Measurements from ENCODE around the gene CPED1.
A peak's percentile ranks its signal among the peaks of the same experiment; 100 is the strongest.

Gene CPED1

GRCh38 chr7:120947980-120948379, 40.5 kb upstream of the CPED1 start:
- no peak overlapping the region for H3K27ac ChIP-seq (ENCODE audit: insufficient read depth in 1 of 2, low read depth in 1 of 2, low read length in 2 of 2, poor library complexity in 1 of 2, severe bottlenecking in 2 of 2)
- no peaks in the 10 kb centered on the region for H3K27me3 ChIP-seq (replicated peaks in 2 of 5; ENCODE audit: control insufficient read depth in 4 of 5, insufficient read depth in 5 of 5, low read length in 4 of 5)
- no peak overlapping the region for H3K4me3 ChIP-seq (ENCODE audit: control insufficient read depth in 1 of 7, extremely low read depth in 1 of 7, insufficient read depth in 4 of 7, low read depth in 2 of 7, low read length in 6 of 7)
- ChIA-PET CTCF (interaction anchor here (0.7 to 1.3 kb wide), 4 partner anchors 29 to 153 kb away, joined by 3 to 5 read pairs (median 3); no protein-coding TSS in a partner anchor), POLR2A (no interaction called here)
- H3K4me1 ChIP-seq (ENCODE audit: control extremely low read depth in 1 of 4, control insufficient read depth in 4 of 4, insufficient read depth in 4 of 4, low read length in 3 of 4): peaks cover 3 to 21% (median 12%) of the 10 kb centered on the region in 4 experiments
- peaks cover 0 to 4% (median 0%) of the 10 kb centered on the region in 4 experiments for H3K36me3 ChIP-seq (ENCODE audit: control insufficient read depth in 4 of 4, insufficient read depth in 4 of 4, low read length in 3 of 4)
- no peak for DNase-seq
- H3K9me3 ChIP-seq (ENCODE audit: control extremely low read depth in 1 of 5, control insufficient read depth in 4 of 5, insufficient read depth in 2 of 5, low read depth in 1 of 5, low read length in 4 of 5): no peaks in the 10 kb centered on the region

- Histone ChIP-seq H3K4me1 (ENCODE audit: control extremely low read depth in 1 of 4, control insufficient read depth in 4 of 4, insufficient read depth in 4 of 4, low read length in 3 of 4) (peaks cover 3 to 21% (median 12%) of the 10 kb centered on the region in 4 experiments), H3K36me3 (ENCODE audit: control insufficient read depth in 4 of 4, insufficient read depth in 4 of 4, low read length in 3 of 4) (peaks cover 3 to 12% (median 7%) of the 10 kb centered on the region in 4 experiments), H3K27ac (ENCODE audit: insufficient read depth in 1 of 2, low read depth in 1 of 2, low read length in 2 of 2, poor library complexity in 1 of 2, severe bottlenecking in 2 of 2) (peak overlapping the region; percentile 98 to 99), H3K4me3 (ENCODE audit: control insufficient read depth in 1 of 7, extremely low read depth in 1 of 7, insufficient read depth in 4 of 7, low read depth in 2 of 7, low read length in 6 of 7) (peak overlapping the region in 6 of 7 experiments; percentile 84 to 99 (median 95)), H3K9me3 (ENCODE audit: control extremely low read depth in 1 of 5, control insufficient read depth in 4 of 5, insufficient read depth in 2 of 5, low read depth in 1 of 5, low read length in 4 of 5) (no peaks in the 10 kb centered on the region), H3K27me3 (replicated peaks in 2 of 5; ENCODE audit: control insufficient read depth in 4 of 5, insufficient read depth in 5 of 5, low read length in 4 of 5) (no peaks in the 10 kb centered on the region)
- ChIA-PET POLR2A (no interaction called here), CTCF (no interaction called here)
- DNase-seq: peak in 2 of 3 donors; percentile 44 to 56
- WGBS (ENCODE audit: insufficient coverage): 17% methylated on average over 2 of the region's 8 CpGs
Measured at GRCh38 chr7:120949393-120949911, 39.1 kb upstream of the CPED1 start.

- Histone ChIP-seq H3K27me3 (replicated peaks in 2 of 5; ENCODE audit: control insufficient read depth in 4 of 5, insufficient read depth in 5 of 5, low read length in 4 of 5) (no peaks in the 10 kb centered on the region), H3K4me1 (ENCODE audit: control extremely low read depth in 1 of 4, control insufficient read depth in 4 of 4, insufficient read depth in 4 of 4, low read length in 3 of 4) (peaks cover 3 to 21% (median 12%) of the 10 kb centered on the region in 4 experiments), H3K9me3 (ENCODE audit: control extremely low read depth in 1 of 5, control insufficient read depth in 4 of 5, insufficient read depth in 2 of 5, low read depth in 1 of 5, low read length in 4 of 5) (no peaks in the 10 kb centered on the region), H3K27ac (ENCODE audit: insufficient read depth in 1 of 2, low read depth in 1 of 2, low read length in 2 of 2, poor library complexity in 1 of 2, severe bottlenecking in 2 of 2) (peak overlapping the region; percentile 98 to 99), H3K4me3 (ENCODE audit: control insufficient read depth in 1 of 7, extremely low read depth in 1 of 7, insufficient read depth in 4 of 7, low read depth in 2 of 7, low read length in 6 of 7) (peak overlapping the region in 6 of 7 experiments; percentile 84 to 99 (median 95)), H3K36me3 (ENCODE audit: control insufficient read depth in 4 of 4, insufficient read depth in 4 of 4, low read length in 3 of 4) (peaks cover 3 to 17% (median 10%) of the 10 kb centered on the region in 4 experiments)
- ChIA-PET CTCF (interaction anchor here (1.1 to 2.0 kb wide), 4 partner anchors 9 to 159 kb away, joined by 3 to 8 read pairs (median 5); no protein-coding TSS in a partner anchor), POLR2A (interaction anchor here (0.6 to 1.0 kb wide), 10 partner anchors 8 to 597 kb away, joined by 3 to 5 read pairs (median 4); no protein-coding TSS in a partner anchor)
- peak in 2 of 3 donors; percentile 23 to 39 for DNase-seq
- 0% methylated on average over 3 of the region's 10 CpGs for WGBS (ENCODE audit: insufficient coverage)
Measured at GRCh38 chr7:120949998-120950538, 38.4 kb upstream of the CPED1 start.

GRCh38 chr7:120950539-120951308, 37.8 kb upstream of the CPED1 start, which contains the start of gene ING3:
Gene ING3 (plus strand): TSS chr7:120950777. CDS start chr7:120950897, 120 bp downstream.
- ChIA-PET POLR2A (interaction anchor here (0.6 to 1.0 kb wide), 11 partner anchors 8 to 597 kb away, joined by 3 to 5 read pairs (median 4); no protein-coding TSS in a partner anchor), CTCF (interaction anchor here (1.1 to 2.0 kb wide), 4 partner anchors 8 to 158 kb away, joined by 3 to 8 read pairs (median 5); no protein-coding TSS in a partner anchor)
- peaks cover 4 to 23% (median 15%) of the 10 kb centered on the region in 4 experiments for H3K36me3 ChIP-seq (ENCODE audit: control insufficient read depth in 4 of 4, insufficient read depth in 4 of 4, low read length in 3 of 4)
- 0% methylated on average over 60 of the region's 71 CpGs for WGBS (ENCODE audit: insufficient coverage)
- H3K27me3 ChIP-seq (replicated peaks in 2 of 5; ENCODE audit: control insufficient read depth in 4 of 5, insufficient read depth in 5 of 5, low read length in 4 of 5): no peaks in the 10 kb centered on the region
- H3K4me1 ChIP-seq (ENCODE audit: control extremely low read depth in 1 of 4, control insufficient read depth in 4 of 4, insufficient read depth in 4 of 4, low read length in 3 of 4): peaks cover 3 to 21% (median 12%) of the 10 kb centered on the region in 4 experiments
- peak; percentile 98 to 99 (median 99) for DNase-seq
- H3K4me3 ChIP-seq (ENCODE audit: control insufficient read depth in 1 of 7, extremely low read depth in 1 of 7, insufficient read depth in 4 of 7, low read depth in 2 of 7, low read length in 6 of 7): peak within 1 kb of the TSS; percentile 62 to 99 (median 92)
- H3K9me3 ChIP-seq (ENCODE audit: control extremely low read depth in 1 of 5, control insufficient read depth in 4 of 5, insufficient read depth in 2 of 5, low read depth in 1 of 5, low read length in 4 of 5): no peaks in the 10 kb centered on the region
- H3K27ac ChIP-seq (ENCODE audit: insufficient read depth in 1 of 2, low read depth in 1 of 2, low read length in 2 of 2, poor library complexity in 1 of 2, severe bottlenecking in 2 of 2): peak within 1 kb of the TSS; percentile 98 to 99

- POLR2A ChIA-PET: interaction anchor here (0.6 to 0.9 kb wide), 2 partner anchors 38 to 105 kb away, joined by 3 to 5 read pairs; no protein-coding TSS in a partner anchor
- Histone ChIP-seq H3K27ac (ENCODE audit: insufficient read depth in 1 of 2, low read depth in 1 of 2, low read length in 2 of 2, poor library complexity in 1 of 2, severe bottlenecking in 2 of 2) (peak overlapping the region; percentile 98 to 99), H3K27me3 (replicated peaks in 2 of 5; ENCODE audit: control insufficient read depth in 4 of 5, insufficient read depth in 5 of 5, low read length in 4 of 5) (no peaks in the 10 kb centered on the region), H3K4me3 (ENCODE audit: control insufficient read depth in 1 of 7, extremely low read depth in 1 of 7, insufficient read depth in 4 of 7, low read depth in 2 of 7, low read length in 6 of 7) (peak overlapping the region; percentile 62 to 99 (median 92)), H3K36me3 (ENCODE audit: control insufficient read depth in 4 of 4, insufficient read depth in 4 of 4, low read length in 3 of 4) (peaks cover 8 to 29% (median 19%) of the 10 kb centered on the region in 4 experiments), H3K4me1 (ENCODE audit: control extremely low read depth in 1 of 4, control insufficient read depth in 4 of 4, insufficient read depth in 4 of 4, low read length in 3 of 4) (peaks cover 3 to 21% (median 12%) of the 10 kb centered on the region in 4 experiments), H3K9me3 (ENCODE audit: control extremely low read depth in 1 of 5, control insufficient read depth in 4 of 5, insufficient read depth in 2 of 5, low read depth in 1 of 5, low read length in 4 of 5) (no peaks in the 10 kb centered on the region)
- no CpG with 5 or more reads among the region's 8 CpGs for WGBS (ENCODE audit: insufficient coverage)
- no peak for DNase-seq
- CTCF ChIA-PET: interaction anchor here (1.1 to 2.0 kb wide), 3 partner anchors 11 to 157 kb away, joined by 3 to 8 read pairs (median 4); no protein-coding TSS in a partner anchor
Measured at GRCh38 chr7:120951309-120951699, 37.2 kb upstream of the CPED1 start.

- POLR2A ChIA-PET: interaction anchor here (0.6 kb wide), 2 partner anchors 54 to 105 kb away, joined by 3 read pairs; no protein-coding TSS in a partner anchor
- Histone ChIP-seq H3K36me3 (ENCODE audit: control insufficient read depth in 4 of 4, insufficient read depth in 4 of 4, low read length in 3 of 4) (peaks cover 9 to 34% (median 21%) of the 10 kb centered on the region in 4 experiments), H3K27ac (ENCODE audit: insufficient read depth in 1 of 2, low read depth in 1 of 2, low read length in 2 of 2, poor library complexity in 1 of 2, severe bottlenecking in 2 of 2) (peak overlapping the region; percentile 98 to 99), H3K9me3 (ENCODE audit: control extremely low read depth in 1 of 5, control insufficient read depth in 4 of 5, insufficient read depth in 2 of 5, low read depth in 1 of 5, low read length in 4 of 5) (no peaks in the 10 kb centered on the region), H3K4me1 (ENCODE audit: control extremely low read depth in 1 of 4, control insufficient read depth in 4 of 4, insufficient read depth in 4 of 4, low read length in 3 of 4) (peaks cover 3 to 21% (median 12%) of the 10 kb centered on the region in 4 experiments), H3K4me3 (ENCODE audit: control insufficient read depth in 1 of 7, extremely low read depth in 1 of 7, insufficient read depth in 4 of 7, low read depth in 2 of 7, low read length in 6 of 7) (peak overlapping the region in 5 of 7 experiments; percentile 84 to 99 (median 92)), H3K27me3 (replicated peaks in 2 of 5; ENCODE audit: control insufficient read depth in 4 of 5, insufficient read depth in 5 of 5, low read length in 4 of 5) (no peaks in the 10 kb centered on the region)
- no peak for DNase-seq
- CTCF ChIA-PET: interaction anchor here (2.0 kb wide), 1 partner anchor 10 kb away, joined by 8 read pairs; no protein-coding TSS in a partner anchor
- WGBS (ENCODE audit: insufficient coverage): 80% methylated on average over 1 of the region's 2 CpGs
Measured at GRCh38 chr7:120951826-120952225, 36.7 kb upstream of the CPED1 start.
